GM19438 (cell line): Measurements from ENCODE around the gene DKK3.

Experiments used
- ATAC-seq: cut with Tn5 transposase; IDR thresholded peaks from one replicate; pipeline ENCODE4 v1.9.1; 2021; ENCODE audit warnings: low read depth; ENCODE audit not compliant: unreplicated experiment

Gene DKK3

DNA sequence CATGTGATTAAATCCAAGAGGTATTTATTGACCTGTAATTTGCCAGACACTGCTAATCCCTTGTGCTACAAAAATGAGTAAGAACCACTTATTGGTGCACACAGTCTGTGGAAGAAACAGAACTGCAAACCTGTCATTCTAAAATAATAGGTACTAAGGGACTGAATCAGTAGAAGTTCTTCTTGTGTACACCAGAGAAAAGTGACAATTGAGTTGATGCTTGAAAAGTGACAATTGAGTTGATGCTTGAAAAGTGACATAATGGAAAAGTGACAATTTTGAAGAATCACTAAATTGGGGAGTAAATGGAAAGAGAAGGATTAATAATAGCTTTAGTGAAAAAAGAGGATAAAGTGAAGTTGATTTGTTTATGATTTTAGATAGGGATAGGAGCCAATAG is 56.4 kb downstream of the DKK3 start:
- ATAC-seq, result no peak

DNA sequence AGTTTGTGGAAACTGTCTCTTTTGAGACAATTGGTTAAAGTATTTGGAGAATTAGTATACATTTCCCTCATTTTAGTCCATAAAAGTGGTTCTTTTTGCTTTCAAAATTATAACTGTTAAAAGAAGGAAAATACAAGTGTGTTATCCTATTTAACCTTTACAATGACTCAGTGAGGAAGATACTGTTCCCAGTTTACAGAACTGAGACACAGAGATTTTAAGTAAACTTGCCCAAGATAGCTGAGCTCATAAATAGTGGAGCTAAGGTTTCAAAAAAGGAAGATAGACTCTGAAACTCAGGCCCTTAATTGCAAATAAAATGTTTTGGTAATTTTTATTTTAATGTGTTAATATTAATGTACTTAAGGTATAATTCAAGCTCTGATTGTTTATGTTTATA is 58.9 kb downstream of the DKK3 start:
- no peak for ATAC-seq

DNA sequence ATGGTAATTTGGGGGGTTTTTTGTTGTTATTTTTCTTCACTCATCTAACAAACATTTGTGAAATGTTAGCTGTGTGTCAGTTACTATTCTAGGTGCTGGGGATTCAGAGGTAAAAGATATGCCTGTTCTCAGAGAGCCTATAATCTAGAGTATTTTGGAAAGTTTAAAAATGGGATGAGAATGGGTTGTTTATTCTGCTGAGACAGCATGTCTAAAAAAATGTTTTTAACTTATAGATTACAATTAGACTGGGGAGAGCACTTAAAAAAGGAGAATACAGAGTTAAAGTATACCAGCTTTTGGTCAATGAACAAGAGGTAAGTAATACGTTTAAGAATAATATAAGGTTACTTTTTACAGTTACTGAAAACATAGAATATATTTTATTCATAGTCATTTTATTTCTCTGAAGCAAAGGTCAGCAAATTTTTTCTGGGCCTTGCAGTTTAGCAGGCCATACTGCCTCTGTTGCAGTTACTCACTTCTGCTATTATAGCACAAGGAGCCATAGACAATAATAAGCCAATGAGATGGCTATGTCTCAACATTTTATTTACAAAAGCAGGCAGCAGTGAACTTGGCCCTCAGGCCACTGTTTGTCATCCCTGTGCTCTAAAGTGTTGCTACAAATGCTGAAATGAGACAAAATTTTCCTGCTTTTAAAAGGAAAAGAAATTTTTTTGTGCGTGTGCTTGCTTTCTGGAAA is 60.0 kb downstream of the DKK3 start:
- no peak for ATAC-seq

DNA sequence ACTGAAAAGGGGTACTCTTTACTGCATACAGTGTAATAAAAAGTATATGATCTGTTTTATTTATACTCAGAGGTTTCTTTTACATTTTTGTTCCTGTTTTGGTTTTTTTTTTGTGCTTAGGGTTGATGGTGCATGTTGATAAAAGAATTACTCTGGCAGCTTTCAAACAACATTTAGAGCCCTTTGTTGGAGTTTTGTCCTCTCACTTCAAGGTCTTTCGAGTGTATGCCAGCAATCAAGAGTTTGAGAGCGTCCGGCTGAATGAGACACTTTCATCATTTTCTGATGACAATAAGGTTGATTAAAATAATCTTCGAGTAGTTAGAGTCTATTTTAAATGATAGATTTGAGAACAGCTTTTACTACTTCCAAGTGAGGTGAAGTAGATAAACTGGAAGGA is 60.6 kb downstream of the DKK3 start:
- no peak for ATAC-seq

DNA sequence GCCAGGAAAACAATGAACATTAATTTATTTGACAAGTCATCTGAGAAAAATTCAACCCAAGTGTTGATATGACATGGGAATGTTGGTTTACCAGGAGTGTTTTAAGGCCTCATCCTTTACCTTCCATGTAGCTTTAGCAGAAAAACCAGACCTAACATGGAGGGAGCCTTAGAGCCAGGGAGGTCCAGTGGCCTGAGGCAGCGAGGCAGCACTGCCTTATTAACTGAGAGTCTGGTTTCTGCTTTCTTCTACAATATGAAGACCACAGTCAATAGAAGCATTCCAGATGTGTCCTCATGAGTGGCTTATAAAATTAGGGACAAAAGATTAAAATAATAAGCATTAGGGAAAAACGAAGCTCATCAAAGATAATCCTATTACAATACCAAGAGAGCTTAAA is 61.5 kb downstream of the DKK3 start:
- no peak for ATAC-seq

DNA sequence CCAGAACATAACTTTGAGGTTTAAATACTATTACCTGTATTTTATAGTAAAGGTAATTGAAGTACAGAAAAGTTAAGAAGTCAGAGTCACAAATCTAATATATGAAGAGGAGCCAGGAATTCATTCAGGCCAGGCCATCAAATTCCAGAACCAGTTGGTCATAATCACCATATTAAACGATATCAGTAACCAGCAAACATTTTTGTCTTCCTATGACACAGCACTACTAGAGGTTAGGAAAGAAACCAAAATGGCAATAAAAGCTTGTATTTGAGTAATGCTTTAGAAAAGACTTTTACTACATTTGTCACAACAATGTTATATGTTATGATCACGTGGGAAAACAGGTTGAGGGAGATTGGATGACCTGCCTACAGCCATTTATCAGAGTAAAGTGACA is 62.2 kb downstream of the DKK3 start:
- no peak for ATAC-seq

DNA sequence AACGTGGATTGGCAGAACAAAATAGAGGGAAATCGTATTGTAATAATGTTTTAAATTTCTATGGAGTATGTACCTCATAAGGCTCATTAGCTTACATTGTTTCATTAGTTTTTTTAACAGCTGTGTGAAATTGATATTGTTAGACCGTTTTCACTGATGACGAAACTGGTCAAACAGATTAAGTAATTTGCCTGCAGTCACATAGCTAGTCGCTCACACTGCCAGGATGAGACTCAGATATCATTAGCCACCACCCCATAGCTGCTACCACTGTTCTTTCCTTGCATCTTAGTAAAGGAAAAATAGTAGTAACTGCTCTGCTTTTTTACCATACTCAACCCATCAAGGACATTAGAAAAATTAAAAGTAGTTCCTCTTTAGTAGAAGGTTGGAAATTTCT is 64.0 kb downstream of the DKK3 start:
- ATAC-seq, result no peak

DNA sequence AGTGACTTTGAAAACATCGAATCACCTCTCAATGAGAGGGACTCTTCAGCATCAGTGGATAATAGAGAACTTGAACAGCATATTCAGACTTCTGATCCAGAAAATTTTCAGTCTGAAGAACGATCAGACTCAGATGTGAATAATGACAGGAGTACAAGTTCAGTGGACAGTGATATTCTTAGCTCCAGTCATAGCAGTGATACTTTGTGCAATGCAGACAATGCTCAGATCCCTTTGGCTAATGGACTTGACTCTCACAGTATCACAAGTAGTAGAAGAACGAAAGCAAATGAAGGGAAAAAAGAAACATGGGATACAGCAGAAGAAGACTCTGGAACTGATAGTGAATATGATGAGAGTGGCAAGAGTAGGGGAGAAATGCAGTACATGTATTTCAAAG is 65.8 kb downstream of the DKK3 start:
- no peak for ATAC-seq

DNA sequence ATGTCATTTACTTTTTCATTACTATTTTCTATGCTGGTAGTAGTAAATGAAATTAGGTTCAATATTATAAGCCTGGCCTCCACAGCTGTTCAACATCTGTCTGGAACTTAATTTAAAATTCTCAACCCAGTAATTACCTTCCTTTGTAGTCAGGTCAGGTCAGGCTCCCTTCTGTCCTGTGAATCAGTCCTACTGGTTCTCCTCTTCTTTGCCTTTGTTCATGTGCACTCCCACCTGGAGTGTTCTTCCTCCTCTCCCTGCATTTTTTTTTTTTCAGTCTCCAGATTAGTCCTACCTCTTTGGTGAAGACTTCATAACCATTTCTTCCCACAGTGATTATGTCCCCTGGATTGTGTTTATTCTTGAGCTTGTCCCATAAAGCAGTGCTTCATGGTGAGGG is 67.9 kb downstream of the DKK3 start:
- no peak for ATAC-seq

DNA sequence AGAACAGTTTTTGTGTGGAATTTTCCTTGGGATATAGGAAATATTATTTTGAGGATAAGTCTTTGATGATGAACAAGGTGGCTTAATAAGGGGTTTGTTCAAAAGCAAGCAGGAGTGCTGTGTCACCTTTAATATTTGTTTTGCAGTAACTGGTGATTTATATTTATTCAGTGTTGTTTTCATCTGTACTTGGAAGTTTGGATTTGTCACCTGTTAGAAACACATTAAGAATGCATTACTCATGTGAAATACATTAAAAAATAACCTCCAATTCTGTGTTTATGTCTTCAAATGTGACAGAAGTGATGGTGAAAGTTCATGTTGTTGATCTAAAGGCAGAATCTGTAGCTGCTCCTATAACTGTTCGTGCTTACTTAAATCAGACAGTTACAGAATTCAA is 70.5 kb downstream of the DKK3 start:
- no peak for ATAC-seq

DNA sequence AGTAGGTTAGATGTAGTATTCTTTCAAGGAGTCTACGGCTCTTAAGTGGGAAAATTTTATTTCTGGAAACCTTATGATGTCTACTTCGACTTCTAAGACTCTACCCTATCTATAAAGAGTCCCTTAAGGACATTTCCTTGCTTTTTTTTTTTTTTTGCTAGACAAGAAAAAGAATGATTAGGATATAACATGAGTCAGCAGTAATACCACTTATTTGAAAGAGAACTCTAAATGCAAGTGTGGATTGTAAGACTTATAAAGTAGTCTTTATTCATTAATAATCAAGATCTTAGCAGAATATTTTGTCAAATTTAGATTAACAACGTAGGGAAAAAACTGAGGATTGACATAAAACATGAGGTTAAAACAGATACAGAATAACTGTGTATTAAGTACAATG is 71.0 kb downstream of the DKK3 start:
- ATAC-seq, result no peak

DNA sequence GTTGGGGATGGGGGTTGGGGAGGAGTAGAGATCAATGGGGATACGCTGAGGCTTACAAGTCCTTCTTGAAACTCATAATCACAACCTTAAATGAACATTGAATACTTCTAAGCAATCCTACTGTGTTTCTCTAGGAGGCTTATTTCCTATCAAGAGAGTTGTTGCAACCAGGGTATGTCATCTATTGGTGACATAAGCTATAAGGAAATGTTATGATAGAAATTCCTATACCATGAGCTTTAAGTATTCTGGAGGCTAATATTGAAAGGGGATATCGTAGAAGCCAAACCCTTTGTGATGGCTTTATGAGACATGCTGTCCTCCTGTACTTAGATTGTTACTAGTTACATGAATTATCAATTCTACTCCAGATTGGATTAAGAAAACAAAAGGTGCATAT is 72.9 kb downstream of the DKK3 start:
- ATAC-seq, result no peak

DNA sequence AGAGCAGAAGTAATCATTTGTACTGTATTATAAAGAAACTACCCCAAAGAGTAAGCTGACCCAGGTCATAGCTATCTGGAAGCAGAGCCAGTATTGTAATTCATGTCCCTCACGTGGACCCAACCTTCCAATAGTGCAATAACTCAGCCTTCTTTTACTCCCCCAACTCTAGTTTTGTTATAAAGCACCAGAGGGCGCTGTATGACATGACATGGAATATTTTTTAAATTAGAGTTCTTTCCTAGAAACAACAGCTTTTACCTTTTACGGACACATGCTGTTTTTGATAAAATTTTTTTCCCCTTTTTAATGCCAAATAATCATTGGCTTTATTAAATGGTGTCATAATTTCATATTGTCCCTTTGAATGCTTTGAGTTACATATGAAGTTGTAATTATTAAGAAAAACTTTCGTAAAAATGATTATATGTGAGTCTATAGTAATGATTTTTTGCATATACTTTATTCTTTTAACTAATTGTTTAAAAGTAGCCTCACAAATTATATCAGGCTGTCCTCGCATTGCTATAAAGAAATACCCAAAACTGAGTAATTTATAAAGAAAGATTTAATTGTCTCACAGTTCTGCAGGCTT is 76.9 kb downstream of the DKK3 start:
- ATAC-seq, result no peak

DNA sequence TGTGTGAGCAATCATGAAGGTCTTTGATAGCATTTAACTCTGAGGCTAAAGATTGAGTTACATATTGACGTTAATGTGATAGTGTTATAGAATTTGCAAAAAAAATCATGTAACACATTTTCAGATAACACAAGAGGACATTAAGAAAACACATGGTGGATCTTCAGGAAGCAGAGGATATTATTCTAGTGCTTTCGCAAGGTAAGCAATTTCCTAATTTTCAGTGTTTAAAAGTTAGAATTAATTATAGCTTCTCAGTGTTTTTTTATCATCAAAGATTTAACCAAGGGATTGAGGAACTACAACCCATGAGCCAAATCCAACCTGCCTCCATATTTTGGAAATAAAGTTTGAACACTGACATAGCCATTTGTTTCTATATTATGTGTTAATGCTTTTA is 78.5 kb downstream of the DKK3 start:
- no peak for ATAC-seq

DNA sequence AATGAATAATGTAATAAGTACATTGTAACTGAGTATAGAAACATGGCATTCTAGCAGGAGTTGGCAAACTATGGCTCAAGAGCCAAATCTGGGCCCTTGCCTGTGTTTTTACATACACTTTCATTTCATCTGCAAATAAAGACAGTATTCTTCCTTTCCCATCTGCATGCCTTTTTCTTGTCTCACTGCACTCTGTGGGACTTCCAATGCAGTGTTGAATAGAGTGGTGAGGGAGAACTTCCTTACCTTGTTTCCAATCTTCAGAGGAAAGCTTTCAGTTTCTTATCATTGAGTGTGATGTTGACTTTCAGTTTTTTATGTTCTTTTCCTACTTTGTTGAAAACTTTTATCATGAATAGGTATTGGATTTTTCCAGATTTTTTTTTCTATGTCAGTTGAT is 84.6 kb downstream of the DKK3 start:
- no peak for ATAC-seq

DNA sequence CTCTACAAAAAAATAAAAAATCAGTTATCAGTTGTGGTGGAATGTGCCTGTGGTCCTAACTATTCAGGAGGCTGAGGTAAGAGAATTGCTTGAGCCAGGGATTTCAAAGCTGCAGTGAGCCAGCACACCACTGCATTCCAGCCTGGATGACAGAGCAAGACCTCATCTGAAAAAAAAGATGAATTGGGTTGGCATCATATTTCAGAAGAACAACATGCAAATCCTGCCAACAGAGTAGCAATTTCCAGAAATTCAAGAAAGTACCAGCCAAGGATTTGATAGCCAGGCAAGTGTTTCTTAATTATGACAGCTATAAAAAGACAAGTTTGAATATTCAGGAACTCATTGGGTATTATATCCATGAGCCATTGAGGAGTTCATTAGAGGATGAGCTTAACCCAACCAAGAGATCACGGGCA is 91.4 kb downstream of the DKK3 start:
- ATAC-seq, result no peak

DNA sequence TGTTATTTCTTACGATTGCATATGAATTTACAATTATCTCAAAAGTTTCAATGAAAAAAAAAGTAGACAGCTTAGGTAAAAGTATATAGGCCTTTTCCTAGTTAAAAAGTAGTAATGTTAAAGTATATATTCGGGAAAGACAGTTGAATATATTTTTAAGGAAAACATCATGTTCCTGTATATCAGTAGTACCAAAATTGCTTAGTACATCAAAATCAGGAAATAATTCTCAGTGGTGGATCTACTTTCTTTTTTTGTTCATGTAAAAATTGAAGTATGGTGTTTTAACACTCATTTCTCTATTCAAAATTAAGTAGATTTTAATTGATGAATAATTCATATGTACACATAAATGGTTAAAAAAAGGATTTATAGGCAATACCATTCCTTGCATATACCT is 92.8 kb downstream of the DKK3 start:
- no peak for ATAC-seq

DNA sequence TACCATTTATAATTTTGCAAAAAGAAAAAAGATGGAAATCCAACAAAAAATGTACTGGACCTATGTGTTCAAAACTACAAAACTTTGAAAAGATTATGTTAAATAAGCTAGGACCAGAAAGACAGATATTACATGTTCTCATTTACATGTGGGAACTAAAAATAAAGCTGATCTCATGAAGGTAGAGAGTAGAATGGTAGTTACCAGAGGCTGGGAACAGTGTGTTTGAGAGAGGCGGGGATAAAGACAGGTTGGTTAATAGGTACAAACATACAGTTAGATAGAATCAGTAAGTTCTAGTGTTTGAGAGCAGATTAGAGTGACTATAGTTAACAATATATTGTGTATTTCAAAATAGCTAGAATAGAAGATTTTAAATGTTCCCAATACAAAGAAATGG is 95.0 kb downstream of the DKK3 start:
- ATAC-seq, result no peak
